ENCODE measurements around the gene LLGL1. TPM values are rescaled to one million over a fixed set of nuclear protein-coding genes. Genes with fewer than 3 reads are reported as not detected.
"Not testable (repeated sequence)": the region's sequence is repeated elsewhere in the genome, so short reads cannot be mapped to it uniquely, and the experiment has no call there.

Gene LLGL1
- total RNA-seq, 1 experiment from 2014 or later: 65.0 TPM

- no peak overlapping the region for H2BK12ac ChIP-seq (ENCODE audit: insufficient read length, low read depth, low read length)
- H2AFZ ChIP-seq (ENCODE audit: low read length): no peak overlapping the region
- H3K4me2 ChIP-seq (ENCODE audit: insufficient read depth, insufficient read length, low read length): no peak overlapping the region
- no peak overlapping the region for H4K91ac ChIP-seq (ENCODE audit: insufficient read length, low read depth, low read length)
- TF ChIP-seq, protein P1, sequence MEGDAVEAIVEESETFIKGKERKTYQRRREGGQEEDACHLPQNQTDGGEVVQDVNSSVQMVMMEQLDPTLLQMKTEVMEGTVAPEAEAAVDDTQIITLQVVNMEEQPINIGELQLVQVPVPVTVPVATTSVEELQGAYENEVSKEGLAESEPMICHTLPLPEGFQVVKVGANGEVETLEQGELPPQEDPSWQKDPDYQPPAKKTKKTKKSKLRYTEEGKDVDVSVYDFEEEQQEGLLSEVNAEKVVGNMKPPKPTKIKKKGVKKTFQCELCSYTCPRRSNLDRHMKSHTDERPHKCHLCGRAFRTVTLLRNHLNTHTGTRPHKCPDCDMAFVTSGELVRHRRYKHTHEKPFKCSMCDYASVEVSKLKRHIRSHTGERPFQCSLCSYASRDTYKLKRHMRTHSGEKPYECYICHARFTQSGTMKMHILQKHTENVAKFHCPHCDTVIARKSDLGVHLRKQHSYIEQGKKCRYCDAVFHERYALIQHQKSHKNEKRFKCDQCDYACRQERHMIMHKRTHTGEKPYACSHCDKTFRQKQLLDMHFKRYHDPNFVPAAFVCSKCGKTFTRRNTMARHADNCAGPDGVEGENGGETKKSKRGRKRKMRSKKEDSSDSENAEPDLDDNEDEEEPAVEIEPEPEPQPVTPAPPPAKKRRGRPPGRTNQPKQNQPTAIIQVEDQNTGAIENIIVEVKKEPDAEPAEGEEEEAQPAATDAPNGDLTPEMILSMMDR (conservative IDR thresholded peaks at IDR 0.05): no peak
- no peak overlapping the region for H2AK5ac ChIP-seq (ENCODE audit: insufficient read length, low read length)
- no peak overlapping the region for H2BK120ac ChIP-seq (ENCODE audit: low read depth, low read length, poor library complexity, severe bottlenecking)
- H3K4ac ChIP-seq (ENCODE audit: low read depth, low read length): no peak overlapping the region
- H3K79me2 ChIP-seq (ENCODE audit: insufficient read depth, low read length): no peaks in the 10 kb centered on the region
- H3K23me2 ChIP-seq (ENCODE audit: insufficient read length, low read depth, low read length, poor library complexity, severe bottlenecking): no peaks in the 10 kb centered on the region
- H2BK5ac ChIP-seq (ENCODE audit: insufficient read length, low read length): no peak overlapping the region
- H3K27ac ChIP-seq (ENCODE audit: insufficient read length, low read depth, low read length): no peak overlapping the region
- H3T11ph ChIP-seq (ENCODE audit: low read length): no peak overlapping the region
- Mint-ChIP-seq H3K27ac (peak overlapping the region in 1 of 3 experiments; percentile 67; a peak in 3 of 7 replicates), H3K36me3 (ENCODE audit: insufficient read depth in 1 of 3, low read depth in 3 of 3) (peaks cover 6 to 23% (median 15%) of the 10 kb centered on the region in 3 experiments), H3K4me1 (peaks cover 2 to 7% of the 10 kb centered on the region in 2 experiments; a peak in 3 of 4 replicates), H3K9me3 (no peaks in the 10 kb centered on the region; a peak in 1 of 5 replicates), H3K27me3 (ENCODE audit: low read depth) (no peaks in the 10 kb centered on the region), H3K4me3 (no peak overlapping the region)
- H3K9ac ChIP-seq (ENCODE audit: extremely low read depth, insufficient read length, low read length): no peak overlapping the region
- no peak overlapping the region for H3K23ac ChIP-seq (ENCODE audit: insufficient read length, low read depth, low read length)
- no peak overlapping the region for H4K8ac ChIP-seq (replicated peaks; ENCODE audit: insufficient read length, low read depth, low read length)
- H3K14ac ChIP-seq (ENCODE audit: insufficient read depth, low read length): no peak overlapping the region
- H3K56ac ChIP-seq (ENCODE audit: insufficient read length, low read depth, low read length): no peak overlapping the region
- no CpG with 5 or more reads among the region's 7 CpGs for WGBS (ENCODE audit: extremely low coverage, insufficient read length, low lambda C conversion rate)
- no peaks in the 10 kb centered on the region for H3K79me1 ChIP-seq (ENCODE audit: insufficient read depth, low read depth, low read length, poor library complexity, severe bottlenecking)
- no peaks in the 10 kb centered on the region for H3K9me3 ChIP-seq (ENCODE audit: control insufficient read depth, low read depth, low read length)
- no peak overlapping the region for H4K5ac ChIP-seq (ENCODE audit: insufficient read length, low read depth, low read length)
- H3K27me3 ChIP-seq (ENCODE audit: insufficient read depth, low read length): no peaks in the 10 kb centered on the region
- no peak overlapping the region for H2BK20ac ChIP-seq (ENCODE audit: low read depth, low read length, poor library complexity, severe bottlenecking)
- no peaks in the 10 kb centered on the region for H3K4me1 ChIP-seq (ENCODE audit: insufficient read depth, low read length)
- no peaks in the 10 kb centered on the region for H4K20me1 ChIP-seq (ENCODE audit: control insufficient read depth, insufficient read depth, insufficient read length)
- no peak for DNase-seq
- no peak overlapping the region for H2BK15ac ChIP-seq (ENCODE audit: low read depth, low read length)
- H3K18ac ChIP-seq (ENCODE audit: insufficient read length, low read depth, low read length): no peak overlapping the region
These were observed 11.7 kb upstream of the LLGL1 start for GRCh38 chr17:18213666-18214270.

DNA sequence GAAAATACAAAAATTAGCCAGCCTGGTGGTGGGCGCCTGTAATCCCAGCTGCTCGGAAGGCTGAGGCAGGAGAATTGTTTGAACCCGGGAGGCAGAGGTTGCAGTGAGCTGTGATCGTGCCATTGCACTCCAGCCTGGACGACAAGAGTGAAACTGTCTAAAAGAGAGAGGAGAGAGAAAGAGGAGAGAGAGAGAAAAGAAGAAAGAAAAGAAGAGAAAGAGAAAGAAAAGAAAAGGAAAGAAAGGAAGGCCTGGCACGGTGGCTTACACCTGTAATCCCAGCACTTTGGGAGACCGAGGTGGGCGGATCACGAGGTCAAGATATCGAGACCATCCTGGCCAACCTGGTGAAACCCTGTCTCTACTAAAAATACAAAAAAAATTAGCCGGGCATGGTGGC lies 8.5 kb upstream of the LLGL1 start:
- not testable (repeated sequence) for H3K27me3 ChIP-seq (ENCODE audit: insufficient read depth, low read length); H3K27me3 Mint-ChIP-seq (ENCODE audit: low read depth); H2BK15ac ChIP-seq (ENCODE audit: low read depth, low read length); H3K4me3 Mint-ChIP-seq; DNase-seq; H3K9me3 Mint-ChIP-seq; H4K5ac ChIP-seq (ENCODE audit: insufficient read length, low read depth, low read length); H3K56ac ChIP-seq (ENCODE audit: insufficient read length, low read depth, low read length); H2BK12ac ChIP-seq (ENCODE audit: insufficient read length, low read depth, low read length); H2BK20ac ChIP-seq (ENCODE audit: low read depth, low read length, poor library complexity, severe bottlenecking); H3K79me2 ChIP-seq (ENCODE audit: insufficient read depth, low read length); H3K36me3 Mint-ChIP-seq (ENCODE audit: insufficient read depth in 1 of 3, low read depth in 3 of 3); H4K20me1 ChIP-seq (ENCODE audit: control insufficient read depth, insufficient read depth, insufficient read length); H3K27ac ChIP-seq (ENCODE audit: insufficient read length, low read depth, low read length); H4K8ac ChIP-seq (replicated peaks; ENCODE audit: insufficient read length, low read depth, low read length); H3K27ac Mint-ChIP-seq; H3K14ac ChIP-seq (ENCODE audit: insufficient read depth, low read length); H2AFZ ChIP-seq (ENCODE audit: low read length); H3K18ac ChIP-seq (ENCODE audit: insufficient read length, low read depth, low read length); H2BK5ac ChIP-seq (ENCODE audit: insufficient read length, low read length); H3K4ac ChIP-seq (ENCODE audit: low read depth, low read length); H3K9ac ChIP-seq (ENCODE audit: extremely low read depth, insufficient read length, low read length); H2BK120ac ChIP-seq (ENCODE audit: low read depth, low read length, poor library complexity, severe bottlenecking); H3T11ph ChIP-seq (ENCODE audit: low read length); H3K23me2 ChIP-seq (ENCODE audit: insufficient read length, low read depth, low read length, poor library complexity, severe bottlenecking); H2AK5ac ChIP-seq (ENCODE audit: insufficient read length, low read length); H3K4me1 ChIP-seq (ENCODE audit: insufficient read depth, low read length); H3K79me1 ChIP-seq (ENCODE audit: insufficient read depth, low read depth, low read length, poor library complexity, severe bottlenecking); H3K9me3 ChIP-seq (ENCODE audit: control insufficient read depth, low read depth, low read length); H4K91ac ChIP-seq (ENCODE audit: insufficient read length, low read depth, low read length); H3K23ac ChIP-seq (ENCODE audit: insufficient read length, low read depth, low read length); H3K4me2 ChIP-seq (ENCODE audit: insufficient read depth, insufficient read length, low read length)
- WGBS (ENCODE audit: extremely low coverage, insufficient read length, low lambda C conversion rate): no CpG with 5 or more reads among the region's 11 CpGs
- H3K4me1 Mint-ChIP-seq: peaks cover 7 to 13% of the 10 kb centered on the region in 2 experiments; a peak in 3 of 4 replicates

Data from H9 (cell line).